ENCODE results near the gene OCA2. TPM values are rescaled to one million over a fixed set of nuclear protein-coding genes. Genes with fewer than 3 reads are reported as not detected.

Gene OCA2
- total and polyA plus RNA-seq, 2 of the 8 experiments (the other 6 are each of a cell fraction or from before 2014, with no cell fraction given), result 0.20 TPM

- Histone ChIP-seq H4K91ac (replicated peaks; ENCODE audit: insufficient read length, low read length) (no peak overlapping the region), H4K5ac (ENCODE audit: insufficient read length, low read depth, low read length) (no peak overlapping the region), H3K14ac (ENCODE audit: insufficient read length) (no peak overlapping the region), H3K4me2 (ENCODE audit: insufficient read depth in 1 of 2, low read depth in 2 of 2, low read length in 2 of 2) (no peak overlapping the region), H3K4me3 (ENCODE audit: extremely low read depth in 1 of 4, insufficient read depth in 2 of 4, low read depth in 3 of 4, low read length in 4 of 4) (no peak overlapping the region), H3K23ac (ENCODE audit: insufficient read length) (no peak overlapping the region), H4K8ac (ENCODE audit: extremely low read depth, insufficient read depth, low read length) (no peak overlapping the region), H3K36me3 (ENCODE audit: control insufficient read depth in 2 of 4, insufficient read depth in 4 of 4, low read length in 3 of 4) (no peaks in the 10 kb centered on the region), H3K4ac (replicated peaks; ENCODE audit: insufficient read length, low read depth, low read length) (no peak overlapping the region), H3K9ac (replicated peaks in 1 of 4; ENCODE audit: extremely low read depth in 1 of 4, low read depth in 3 of 4, low read length in 3 of 4) (no peak overlapping the region), H2BK12ac (ENCODE audit: low read depth, low read length) (no peak overlapping the region), H2AFZ (ENCODE audit: low read length) (no peak overlapping the region), H3K27me3 (replicated peaks in 1 of 4; ENCODE audit: control insufficient read depth in 3 of 4, extremely low read depth in 1 of 4, insufficient read depth in 3 of 4, low read length in 3 of 4) (no peaks in the 10 kb centered on the region), H2BK20ac (ENCODE audit: low read length) (no peak overlapping the region), H3K9me3 (ENCODE audit: insufficient read depth in 2 of 2, low read depth in 1 of 2, low read length in 1 of 2) (no peaks in the 10 kb centered on the region), H3K18ac (ENCODE audit: extremely low read depth, low read length) (no peak overlapping the region), H3K27ac (ENCODE audit: low read depth, low read length) (no peak overlapping the region), H2BK15ac (ENCODE audit: low read length) (no peak overlapping the region), H3K56ac (replicated peaks; ENCODE audit: insufficient read length, low read depth, low read length) (no peak overlapping the region), H2BK5ac (ENCODE audit: low read depth, low read length) (no peak overlapping the region), H2BK120ac (replicated peaks; ENCODE audit: low read depth, low read length) (no peak overlapping the region), H3K4me1 (replicated peaks in 1 of 4; ENCODE audit: control insufficient read depth in 3 of 4, insufficient read depth in 4 of 4, low read length in 3 of 4) (no peaks in the 10 kb centered on the region; a peak in 1 of 7 replicates), H3K79me1 (ENCODE audit: low read depth, low read length) (no peaks in the 10 kb centered on the region; the same call in 1 of the 2 replicates), H3K79me2 (ENCODE audit: control insufficient read depth in 1 of 2, insufficient read depth in 2 of 2, low read length in 2 of 2) (no peaks in the 10 kb centered on the region), H2AK5ac (ENCODE audit: low read depth, low read length) (no peak overlapping the region), H3K23me2 (ENCODE audit: low read depth, low read length) (no peaks in the 10 kb centered on the region), H4K20me1 (replicated peaks in 1 of 2; ENCODE audit: control insufficient read depth in 1 of 2, insufficient read depth in 2 of 2, low read length in 2 of 2) (no peaks in the 10 kb centered on the region)
- POLR2A ChIA-PET (ENCODE audit: partially characterized antibody), result no interaction called here
- no peak for FAIRE-seq
- no peak for DNase-seq (ENCODE audit: low read depth in 1 of 2, low spot score in 2 of 2)
- WGBS, 2 experiments (ENCODE audit: extremely low coverage in 1 of 2, insufficient coverage in 1 of 2, insufficient read length in 1 of 2, insufficient replicate concordance in 2 of 2, low coverage in 1 of 2, low lambda C conversion rate in 2 of 2, missing lambda C conversion rate in 1 of 2), result 81% methylated on average over 5 of the region's 5 CpGs; no CpG with 5 or more reads in 1 of the 2 experiments
- CTCF ChIA-PET (ENCODE audit: partially characterized antibody), result interaction anchor here (0.6 kb wide), 1 partner anchor 130 kb away, joined by 5 read pairs; no protein-coding TSS in a partner anchor
- TF ChIP-seq TAF7 (optimal IDR thresholded peaks at IDR 0.05; ENCODE audit: borderline replicate concordance, low read depth, low read length), result no peak
- TF ChIP-seq POU5F1 (IDR thresholded peaks at IDR 0.05; ENCODE audit: low read depth, low read length), result no peak
- no peak for TF ChIP-seq KDM1A (IDR thresholded peaks at IDR 0.05; ENCODE audit: borderline replicate concordance, low read length)
- TF ChIP-seq CHD1 (IDR thresholded peaks at IDR 0.05; ENCODE audit: low read depth, low read length), result no peak
- no peak for TF ChIP-seq SUZ12 (IDR thresholded peaks at IDR 0.05; ENCODE audit: low read length)
- no peak for TF ChIP-seq GTF2F1 (IDR thresholded peaks at IDR 0.05; ENCODE audit: borderline replicate concordance, low read depth, low read length)
- TF ChIP-seq CTCF (IDR thresholded peaks at IDR 0.05; ENCODE audit: control extremely low read depth in 1 of 3, insufficient read depth in 1 of 3, low read depth in 1 of 3, low read length in 3 of 3), result no peak
- TF ChIP-seq FOSL1 (IDR thresholded peaks at IDR 0.05; ENCODE audit: insufficient read depth, low read depth, low read length), result no peak
Measured at GRCh38 chr15:27871902-27872260, 227.2 kb downstream of the OCA2 start.

All from H1 (cell line).